Thyroid gland (tissue), 4 donors: ENCODE results near the gene AGXT2. TPM values are rescaled to one million over a fixed set of nuclear protein-coding genes. Genes with fewer than 3 reads are reported as not detected.
A peak's percentile ranks its signal among the peaks of the same experiment; 100 is the strongest.

Source experiments
- DNase-seq, 2 donors: peaks; one replicate each; pipeline ENCODE4 v3.0.0-alpha.2; 2019
- H3K27ac ChIP-seq, 3 donors: fragments of 200-600 bp; sonication (generic); 1 replicate in 2 of 3; 2 replicates in 1 of 3; pipeline ENCODE4 v1.5.1; 2016 to 2019; ENCODE audit warnings: mild to moderate bottlenecking in 1 of 3, moderate library complexity in 1 of 3
- H3K27me3 ChIP-seq: fragments of 200-600 bp; sonication (generic); one replicate; pipeline ENCODE4 v1.5.1; 2019
- H3K36me3 ChIP-seq, 2 donors: fragments of 200-600 bp; sonication (generic); one replicate each; pipeline ENCODE4 v1.5.1; 2016 to 2019
- H3K4me1 ChIP-seq, 2 donors: fragments of 200-600 bp; sonication (generic); one replicate each; pipeline ENCODE4 v1.5.1; 2017 to 2019
- H3K4me3 ChIP-seq, 3 donors: fragments of 200-600 bp; sonication (generic); replicated peaks in 1 of 3; 1 replicate in 2 of 3; 2 replicates in 1 of 3; pipeline ENCODE4 v1.5.1; 2016; ENCODE audit warnings: mild to moderate bottlenecking in 1 of 3
- H3K9me3 ChIP-seq: fragments of 200-600 bp; sonication (generic); one replicate; pipeline ENCODE4 v1.5.1; 2017
- CTCF ChIP-seq, 6 experiments: fragments of 200-600 bp in 3 of 6; fragments of 450-650 bp in 3 of 6; sonication (generic) in 3 of 6; IDR thresholded peaks; one replicate each; pipeline ENCODE4 v1.5.1; 2016 to 2019; ENCODE audit warnings: antibody characterized with exemption in 6 of 6, mild to moderate bottlenecking in 2 of 6, inconsistent platforms in 1 of 6, moderate library complexity in 1 of 6
- POLR2A ChIP-seq, 2 donors: fragments of 450-650 bp; IDR thresholded peaks; one replicate each; pipeline ENCODE4 v1.6.1; 2017; ENCODE audit warnings: antibody characterized with exemption in 2 of 2, mild to moderate bottlenecking in 2 of 2, moderate library complexity in 1 of 2
- WGBS, 2 donors: methylation state at CpG; one replicate each; pipeline ENCODE4 v1.1.5; 2017; 5-methylcytosine and 5-hydroxymethylcytosine counted together
- intact Hi-C: fragments of 100-400 bp; cut with DNase I; formaldehyde crosslinking; loops from one replicate; pipeline ENCODE4 v1.15.1; 2023
- total RNA-seq, 4 donors: library from RNA; depleted of rRNA; stranded (reverse); fragments of >200 nt; gene quantifications; one replicate each; pipeline ENCODE4 v1.2.3, GENCODE V29; 2016

The AGXT2 gene
- total RNA-seq, 4 donors from 2014 or later: not detected

GRCh38 chr5:35092703-35093102 lies 45.0 kb upstream of the AGXT2 start:
- H3K36me3 ChIP-seq: no peaks in the 10 kb centered on the region
- no peaks in the 10 kb centered on the region for H3K27me3 ChIP-seq
- WGBS, 2 donors: 89 to 91% methylated on average over 2 of the region's 2 CpGs
- DNase-seq: no peak
- H3K4me3 ChIP-seq: no peak overlapping the region
- H3K27ac ChIP-seq: no peak overlapping the region
- TF ChIP-seq POLR2A (IDR thresholded peaks at IDR 0.05): no peak
- TF ChIP-seq CTCF (IDR thresholded peaks at IDR 0.05): no peak
- no peaks in the 10 kb centered on the region for H3K4me1 ChIP-seq
- H3K9me3 ChIP-seq: no peaks in the 10 kb centered on the region
- intact Hi-C loops: no loop called here

DNA sequence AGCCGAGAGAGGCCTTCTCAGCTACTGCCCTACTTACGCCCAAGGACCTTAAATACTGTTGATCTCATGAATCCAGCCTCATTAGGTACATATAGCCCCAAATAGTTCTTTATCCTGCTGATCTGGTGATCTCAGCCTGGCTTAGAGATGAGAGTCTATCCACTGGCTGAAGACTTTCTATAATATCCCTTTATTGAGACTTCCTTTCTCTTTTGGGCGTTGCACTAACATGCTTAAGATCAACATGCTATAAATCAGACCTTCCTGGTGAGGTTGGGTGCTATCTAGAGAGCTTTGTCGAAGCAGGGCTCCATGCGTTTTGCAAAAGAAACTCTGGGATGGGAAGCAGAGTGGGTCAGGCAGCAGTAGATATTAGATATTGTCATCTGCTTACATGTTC lies 44.0 kb upstream of the AGXT2 start:
- intact Hi-C loops: no loop called here
- H3K9me3 ChIP-seq: no peaks in the 10 kb centered on the region
- H3K27me3 ChIP-seq: no peaks in the 10 kb centered on the region
- H3K4me1 ChIP-seq: no peaks in the 10 kb centered on the region
- no peaks in the 10 kb centered on the region for H3K36me3 ChIP-seq
- H3K27ac ChIP-seq: no peak overlapping the region
- DNase-seq: no peak
- 84 to 89% methylated on average over 5 of the region's 5 CpGs for WGBS, 2 donors
- TF ChIP-seq CTCF (IDR thresholded peaks at IDR 0.05): no peak
- TF ChIP-seq POLR2A (IDR thresholded peaks at IDR 0.05): no peak
- H3K4me3 ChIP-seq: no peak overlapping the region

DNA sequence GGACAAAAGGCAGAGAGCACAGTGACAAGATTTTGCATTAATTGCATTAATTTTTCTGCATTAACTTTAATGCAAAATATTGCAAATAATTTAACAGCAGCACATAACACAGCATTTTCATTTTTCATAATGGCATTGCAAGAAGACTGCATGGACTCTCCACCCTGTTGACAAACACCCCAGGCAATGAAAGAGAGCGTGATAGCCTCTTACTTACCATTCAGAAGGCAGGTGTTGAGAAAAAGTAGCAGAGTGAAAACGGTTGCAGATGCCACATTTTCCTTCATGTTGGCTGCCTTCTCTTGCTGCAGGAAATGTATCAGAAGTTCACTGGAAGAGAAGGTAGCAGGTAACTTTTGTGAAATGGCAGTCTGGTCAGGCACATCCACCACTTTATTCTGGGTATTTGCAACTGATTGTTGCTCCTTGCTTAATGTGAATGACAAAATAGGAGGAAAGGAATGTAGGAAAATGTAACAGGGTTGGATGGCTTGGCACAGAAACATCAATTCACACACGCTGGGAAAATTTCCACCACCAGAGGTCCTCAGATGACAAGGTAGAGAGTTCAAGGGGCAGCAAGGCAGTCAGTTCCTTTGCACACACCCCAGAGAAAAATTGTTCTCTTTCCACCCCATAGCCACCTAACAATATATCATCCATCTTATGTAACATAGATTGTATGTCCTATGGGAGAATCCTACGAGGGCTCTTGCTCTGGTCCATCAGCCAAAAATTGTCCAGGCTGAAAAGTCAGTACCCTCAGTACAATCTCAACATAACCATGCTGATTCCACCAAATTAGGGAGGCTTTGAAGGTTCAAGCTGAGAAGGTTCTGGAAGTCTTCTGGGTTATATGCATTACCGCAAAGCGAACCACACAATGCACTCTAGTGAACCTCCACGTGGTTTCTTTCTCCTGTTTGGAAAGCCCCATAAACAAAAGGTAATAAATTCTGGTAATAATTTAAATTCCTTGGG lies 41.9 kb upstream of the AGXT2 start:
- no peaks in the 10 kb centered on the region for H3K27me3 ChIP-seq
- peak; percentile 64 to 70 for DNase-seq
- intact Hi-C loops: loop anchor here (5.0 kb wide), 1 partner anchor 93 kb away; no protein-coding TSS in a partner anchor
- no peak overlapping the region for H3K4me3 ChIP-seq
- no peaks in the 10 kb centered on the region for H3K36me3 ChIP-seq
- TF ChIP-seq POLR2A (IDR thresholded peaks at IDR 0.05) (no peak), CTCF (IDR thresholded peaks at IDR 0.05) (peak; percentile 43 to 90 (median 70))
- H3K27ac ChIP-seq: no peak overlapping the region
- no peaks in the 10 kb centered on the region for H3K4me1 ChIP-seq
- 67 to 71% methylated on average over 7 of the region's 7 CpGs for WGBS, 2 donors
- H3K9me3 ChIP-seq: no peaks in the 10 kb centered on the region

- no peaks in the 10 kb centered on the region for H3K9me3 ChIP-seq
- intact Hi-C loops: loop anchor here (5.0 kb wide), 1 partner anchor 94 kb away; no protein-coding TSS in a partner anchor
- no peaks in the 10 kb centered on the region for H3K27me3 ChIP-seq
- TF ChIP-seq POLR2A (IDR thresholded peaks at IDR 0.05) (no peak), CTCF (IDR thresholded peaks at IDR 0.05) (no peak)
- H3K36me3 ChIP-seq: no peaks in the 10 kb centered on the region
- 41 to 50% methylated on average over 3 of the region's 3 CpGs for WGBS, 2 donors
- H3K4me3 ChIP-seq: no peak overlapping the region
- peak in 1 of 2 donors; percentile 23 for DNase-seq
- H3K4me1 ChIP-seq: no peaks in the 10 kb centered on the region
- H3K27ac ChIP-seq: no peak overlapping the region
These were observed 40.2 kb upstream of the AGXT2 start for GRCh38 chr5:35087991-35088390.

DNA sequence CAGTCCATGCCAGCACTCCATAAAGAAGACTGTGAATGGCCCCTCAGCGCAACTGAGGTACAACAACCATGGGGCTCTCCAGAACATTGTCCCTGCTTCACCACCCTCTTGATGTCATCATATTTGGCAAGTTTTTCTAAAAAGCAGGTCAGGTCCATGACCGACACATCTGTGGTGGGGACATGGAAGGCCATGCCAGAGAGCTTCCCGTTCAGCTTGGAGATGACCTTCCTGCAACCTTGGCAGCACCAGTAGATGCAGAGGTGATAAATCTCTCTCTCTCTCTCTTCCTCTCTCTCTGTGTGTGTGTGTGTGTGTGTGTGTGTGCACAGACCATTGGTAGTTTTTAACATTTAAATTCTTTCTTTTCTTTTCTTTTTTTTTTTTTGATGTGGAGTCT lies 35.4 kb upstream of the AGXT2 start:
- no peak overlapping the region for H3K27ac ChIP-seq
- intact Hi-C loops: no loop called here
- TF ChIP-seq POLR2A (IDR thresholded peaks at IDR 0.05) (no peak), CTCF (IDR thresholded peaks at IDR 0.05) (no peak)
- no peak overlapping the region for H3K4me3 ChIP-seq
- H3K9me3 ChIP-seq: no peaks in the 10 kb centered on the region
- 84 to 86% methylated on average over 3 of the region's 3 CpGs for WGBS, 2 donors
- H3K36me3 ChIP-seq: no peaks in the 10 kb centered on the region
- no peaks in the 10 kb centered on the region for H3K4me1 ChIP-seq
- no peak for DNase-seq
- H3K27me3 ChIP-seq: no peaks in the 10 kb centered on the region
